ENCODE measurements around the gene EPB41L4A. TPM values are rescaled to one million over a fixed set of nuclear protein-coding genes. Genes with fewer than 3 reads are reported as not detected.

The EPB41L4A gene
- total RNA-seq, 1 experiment from 2014 or later = 5.2 TPM

DNA sequence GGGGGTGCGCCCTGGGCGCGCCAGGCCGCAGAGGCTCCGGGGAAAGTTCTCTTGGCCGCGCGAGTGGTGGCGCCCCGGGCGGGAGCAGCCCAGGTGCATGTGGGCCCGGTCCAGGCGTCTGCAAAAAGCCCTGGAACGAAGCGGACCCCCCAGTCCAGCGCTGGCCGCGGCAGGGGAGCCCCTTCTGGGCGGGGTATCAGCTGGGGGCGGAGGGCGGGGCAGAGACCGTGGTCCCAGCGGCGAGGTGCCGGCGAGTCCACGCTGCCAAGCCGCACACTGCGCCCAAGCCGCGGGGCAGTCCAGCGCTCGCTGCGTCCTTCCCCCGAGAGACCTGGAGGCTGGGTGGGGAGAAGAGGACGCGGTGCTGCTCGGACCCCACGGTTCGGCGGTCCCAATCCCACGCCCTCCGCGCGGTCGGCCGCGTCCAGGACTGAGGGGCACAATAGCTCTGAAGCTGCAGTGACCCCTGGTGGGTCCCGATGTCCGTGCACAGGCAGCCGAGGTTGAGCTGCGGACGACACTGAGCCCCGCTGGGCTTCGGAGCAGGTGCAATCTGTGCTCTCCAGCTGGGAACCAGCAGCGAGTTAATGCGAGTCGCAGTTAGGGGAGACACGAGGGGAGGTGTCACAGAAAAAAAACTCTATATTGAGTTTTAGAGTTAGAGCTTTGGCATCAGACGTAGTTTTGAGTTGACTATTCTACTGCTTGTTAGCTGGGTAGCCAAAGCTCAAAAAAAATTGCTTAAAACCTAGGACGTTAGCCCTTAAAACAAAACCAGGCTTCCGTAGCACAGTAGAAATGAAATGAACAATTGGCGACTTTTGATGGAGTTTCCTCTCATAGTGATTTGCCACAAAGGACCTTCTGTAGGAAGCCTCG, 1.1 kb upstream of the EPB41L4A start (continued):
- TF ChIP-seq ESRRA (CRISPR knock-in tag; IDR thresholded peaks at IDR 0.05; ENCODE audit: borderline replicate concordance) = no peak
- TF ChIP-seq, protein P1, sequence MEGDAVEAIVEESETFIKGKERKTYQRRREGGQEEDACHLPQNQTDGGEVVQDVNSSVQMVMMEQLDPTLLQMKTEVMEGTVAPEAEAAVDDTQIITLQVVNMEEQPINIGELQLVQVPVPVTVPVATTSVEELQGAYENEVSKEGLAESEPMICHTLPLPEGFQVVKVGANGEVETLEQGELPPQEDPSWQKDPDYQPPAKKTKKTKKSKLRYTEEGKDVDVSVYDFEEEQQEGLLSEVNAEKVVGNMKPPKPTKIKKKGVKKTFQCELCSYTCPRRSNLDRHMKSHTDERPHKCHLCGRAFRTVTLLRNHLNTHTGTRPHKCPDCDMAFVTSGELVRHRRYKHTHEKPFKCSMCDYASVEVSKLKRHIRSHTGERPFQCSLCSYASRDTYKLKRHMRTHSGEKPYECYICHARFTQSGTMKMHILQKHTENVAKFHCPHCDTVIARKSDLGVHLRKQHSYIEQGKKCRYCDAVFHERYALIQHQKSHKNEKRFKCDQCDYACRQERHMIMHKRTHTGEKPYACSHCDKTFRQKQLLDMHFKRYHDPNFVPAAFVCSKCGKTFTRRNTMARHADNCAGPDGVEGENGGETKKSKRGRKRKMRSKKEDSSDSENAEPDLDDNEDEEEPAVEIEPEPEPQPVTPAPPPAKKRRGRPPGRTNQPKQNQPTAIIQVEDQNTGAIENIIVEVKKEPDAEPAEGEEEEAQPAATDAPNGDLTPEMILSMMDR (IDR thresholded peaks at IDR 0.05) = peak; percentile 77
- 0 out of 2 replicates have a peak, but pooled peaks have one; percentile 29 for TF ChIP-seq NFYB (CRISPR knock-in tag; conservative IDR thresholded peaks at IDR 0.05; ENCODE audit: low read depth)
- TF ChIP-seq SOX15 (CRISPR knock-in tag; IDR thresholded peaks at IDR 0.05) = no peak
- no peak for TF ChIP-seq ZNF263 (CRISPR knock-in tag; IDR thresholded peaks at IDR 0.05; ENCODE audit: low read depth)
- TF ChIP-seq ETV6 (CRISPR knock-in tag; IDR thresholded peaks at IDR 0.05) = peak; percentile 36; the same call in 1 of the 2 replicates
- TF ChIP-seq, protein P2, sequence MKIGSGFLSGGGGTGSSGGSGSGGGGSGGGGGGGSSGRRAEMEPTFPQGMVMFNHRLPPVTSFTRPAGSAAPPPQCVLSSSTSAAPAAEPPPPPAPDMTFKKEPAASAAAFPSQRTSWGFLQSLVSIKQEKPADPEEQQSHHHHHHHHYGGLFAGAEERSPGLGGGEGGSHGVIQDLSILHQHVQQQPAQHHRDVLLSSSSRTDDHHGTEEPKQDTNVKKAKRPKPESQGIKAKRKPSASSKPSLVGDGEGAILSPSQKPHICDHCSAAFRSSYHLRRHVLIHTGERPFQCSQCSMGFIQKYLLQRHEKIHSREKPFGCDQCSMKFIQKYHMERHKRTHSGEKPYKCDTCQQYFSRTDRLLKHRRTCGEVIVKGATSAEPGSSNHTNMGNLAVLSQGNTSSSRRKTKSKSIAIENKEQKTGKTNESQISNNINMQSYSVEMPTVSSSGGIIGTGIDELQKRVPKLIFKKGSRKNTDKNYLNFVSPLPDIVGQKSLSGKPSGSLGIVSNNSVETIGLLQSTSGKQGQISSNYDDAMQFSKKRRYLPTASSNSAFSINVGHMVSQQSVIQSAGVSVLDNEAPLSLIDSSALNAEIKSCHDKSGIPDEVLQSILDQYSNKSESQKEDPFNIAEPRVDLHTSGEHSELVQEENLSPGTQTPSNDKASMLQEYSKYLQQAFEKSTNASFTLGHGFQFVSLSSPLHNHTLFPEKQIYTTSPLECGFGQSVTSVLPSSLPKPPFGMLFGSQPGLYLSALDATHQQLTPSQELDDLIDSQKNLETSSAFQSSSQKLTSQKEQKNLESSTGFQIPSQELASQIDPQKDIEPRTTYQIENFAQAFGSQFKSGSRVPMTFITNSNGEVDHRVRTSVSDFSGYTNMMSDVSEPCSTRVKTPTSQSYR (CRISPR knock-in tag; IDR thresholded peaks at IDR 0.05) = no peak
- no peak for TF ChIP-seq NR3C1 (CRISPR knock-in tag; conservative IDR thresholded peaks at IDR 0.05; ENCODE audit: low read depth)
- no peak for TF ChIP-seq ZNF671 (CRISPR knock-in tag; IDR thresholded peaks at IDR 0.05)
- TF ChIP-seq ZNF138 (CRISPR knock-in tag; conservative IDR thresholded peaks at IDR 0.05) = 0 out of 2 replicates have a peak, but pooled peaks have one; percentile 31
- no peak for TF ChIP-seq TEAD1 (CRISPR knock-in tag; IDR thresholded peaks at IDR 0.05)
- TF ChIP-seq, protein P3, sequence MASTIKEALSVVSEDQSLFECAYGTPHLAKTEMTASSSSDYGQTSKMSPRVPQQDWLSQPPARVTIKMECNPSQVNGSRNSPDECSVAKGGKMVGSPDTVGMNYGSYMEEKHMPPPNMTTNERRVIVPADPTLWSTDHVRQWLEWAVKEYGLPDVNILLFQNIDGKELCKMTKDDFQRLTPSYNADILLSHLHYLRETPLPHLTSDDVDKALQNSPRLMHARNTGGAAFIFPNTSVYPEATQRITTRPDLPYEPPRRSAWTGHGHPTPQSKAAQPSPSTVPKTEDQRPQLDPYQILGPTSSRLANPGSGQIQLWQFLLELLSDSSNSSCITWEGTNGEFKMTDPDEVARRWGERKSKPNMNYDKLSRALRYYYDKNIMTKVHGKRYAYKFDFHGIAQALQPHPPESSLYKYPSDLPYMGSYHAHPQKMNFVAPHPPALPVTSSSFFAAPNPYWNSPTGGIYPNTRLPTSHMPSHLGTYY (CRISPR knock-in tag; IDR thresholded peaks at IDR 0.05) = no peak
- peak; percentile 54; the same call in 1 of the 2 replicates for TF ChIP-seq FOXK1 (CRISPR knock-in tag; IDR thresholded peaks at IDR 0.05)
- TF ChIP-seq, protein P4, sequence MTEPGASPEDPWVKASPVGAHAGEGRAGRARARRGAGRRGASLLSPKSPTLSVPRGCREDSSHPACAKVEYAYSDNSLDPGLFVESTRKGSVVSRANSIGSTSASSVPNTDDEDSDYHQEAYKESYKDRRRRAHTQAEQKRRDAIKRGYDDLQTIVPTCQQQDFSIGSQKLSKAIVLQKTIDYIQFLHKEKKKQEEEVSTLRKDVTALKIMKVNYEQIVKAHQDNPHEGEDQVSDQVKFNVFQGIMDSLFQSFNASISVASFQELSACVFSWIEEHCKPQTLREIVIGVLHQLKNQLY (CRISPR knock-in tag; IDR thresholded peaks at IDR 0.05) = 0 out of 2 replicates have a peak, but pooled peaks have one; percentile 72
- peak; percentile 32; the same call in 1 of the 2 replicates for TF ChIP-seq ZBTB21 (CRISPR knock-in tag; IDR thresholded peaks at IDR 0.05; ENCODE audit: borderline replicate concordance)
- no peak for TF ChIP-seq ZNF219 (CRISPR knock-in tag; IDR thresholded peaks at IDR 0.05; ENCODE audit: borderline replicate concordance)
- TF ChIP-seq, protein P5, sequence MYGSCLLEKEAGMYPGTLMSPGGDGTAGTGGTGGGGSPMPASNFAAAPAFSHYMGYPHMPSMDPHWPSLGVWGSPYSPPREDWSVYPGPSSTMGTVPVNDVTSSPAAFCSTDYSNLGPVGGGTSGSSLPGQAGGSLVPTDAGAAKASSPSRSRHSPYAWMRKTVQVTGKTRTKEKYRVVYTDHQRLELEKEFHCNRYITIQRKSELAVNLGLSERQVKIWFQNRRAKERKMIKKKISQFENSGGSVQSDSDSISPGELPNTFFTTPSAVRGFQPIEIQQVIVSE (CRISPR knock-in tag; IDR thresholded peaks at IDR 0.05; ENCODE audit: borderline replicate concordance) = no peak
- TF ChIP-seq, protein P6, sequence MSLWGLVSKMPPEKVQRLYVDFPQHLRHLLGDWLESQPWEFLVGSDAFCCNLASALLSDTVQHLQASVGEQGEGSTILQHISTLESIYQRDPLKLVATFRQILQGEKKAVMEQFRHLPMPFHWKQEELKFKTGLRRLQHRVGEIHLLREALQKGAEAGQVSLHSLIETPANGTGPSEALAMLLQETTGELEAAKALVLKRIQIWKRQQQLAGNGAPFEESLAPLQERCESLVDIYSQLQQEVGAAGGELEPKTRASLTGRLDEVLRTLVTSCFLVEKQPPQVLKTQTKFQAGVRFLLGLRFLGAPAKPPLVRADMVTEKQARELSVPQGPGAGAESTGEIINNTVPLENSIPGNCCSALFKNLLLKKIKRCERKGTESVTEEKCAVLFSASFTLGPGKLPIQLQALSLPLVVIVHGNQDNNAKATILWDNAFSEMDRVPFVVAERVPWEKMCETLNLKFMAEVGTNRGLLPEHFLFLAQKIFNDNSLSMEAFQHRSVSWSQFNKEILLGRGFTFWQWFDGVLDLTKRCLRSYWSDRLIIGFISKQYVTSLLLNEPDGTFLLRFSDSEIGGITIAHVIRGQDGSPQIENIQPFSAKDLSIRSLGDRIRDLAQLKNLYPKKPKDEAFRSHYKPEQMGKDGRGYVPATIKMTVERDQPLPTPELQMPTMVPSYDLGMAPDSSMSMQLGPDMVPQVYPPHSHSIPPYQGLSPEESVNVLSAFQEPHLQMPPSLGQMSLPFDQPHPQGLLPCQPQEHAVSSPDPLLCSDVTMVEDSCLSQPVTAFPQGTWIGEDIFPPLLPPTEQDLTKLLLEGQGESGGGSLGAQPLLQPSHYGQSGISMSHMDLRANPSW (CRISPR knock-in tag; conservative IDR thresholded peaks at IDR 0.05; ENCODE audit: low read depth) = no peak
- TF ChIP-seq ZNF121 (CRISPR knock-in tag; IDR thresholded peaks at IDR 0.05) = peak; percentile 31; the same call in 1 of the 2 replicates
- TF ChIP-seq, protein P7, sequence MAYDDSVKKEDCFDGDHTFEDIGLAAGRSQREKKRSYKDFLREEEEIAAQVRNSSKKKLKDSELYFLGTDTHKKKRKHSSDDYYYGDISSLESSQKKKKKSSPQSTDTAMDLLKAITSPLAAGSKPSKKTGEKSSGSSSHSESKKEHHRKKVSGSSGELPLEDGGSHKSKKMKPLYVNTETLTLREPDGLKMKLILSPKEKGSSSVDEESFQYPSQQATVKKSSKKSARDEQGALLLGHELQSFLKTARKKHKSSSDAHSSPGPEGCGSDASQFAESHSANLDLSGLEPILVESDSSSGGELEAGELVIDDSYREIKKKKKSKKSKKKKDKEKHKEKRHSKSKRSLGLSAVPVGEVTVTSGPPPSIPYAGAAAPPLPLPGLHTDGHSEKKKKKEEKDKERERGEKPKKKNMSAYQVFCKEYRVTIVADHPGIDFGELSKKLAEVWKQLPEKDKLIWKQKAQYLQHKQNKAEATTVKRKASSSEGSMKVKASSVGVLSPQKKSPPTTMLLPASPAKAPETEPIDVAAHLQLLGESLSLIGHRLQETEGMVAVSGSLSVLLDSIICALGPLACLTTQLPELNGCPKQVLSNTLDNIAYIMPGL (CRISPR knock-in tag; IDR thresholded peaks at IDR 0.05) = peak; percentile 92
- TF ChIP-seq IRF2 (CRISPR knock-in tag; IDR thresholded peaks at IDR 0.05; ENCODE audit: borderline replicate concordance, low read depth) = no peak
- TF ChIP-seq HMGA2 (CRISPR knock-in tag; IDR thresholded peaks at IDR 0.05) = no peak
- TF ChIP-seq OVOL2 (CRISPR knock-in tag; IDR thresholded peaks at IDR 0.05; ENCODE audit: borderline replicate concordance) = no peak
